NOMO-1 (cell line): ENCODE measurements around the gene ZNF445.
"Not testable (repeated sequence)": the region's sequence is repeated elsewhere in the genome, so short reads cannot be mapped to it uniquely, and the experiment has no call there.

Experiments used
- DNase-seq, 2 experiments: peaks; one replicate each; lab custom pipeline; 2025; ENCODE audit not compliant: unreplicated experiment in 2 of 2; lab: John Stamatoyannopoulos, UW

The ZNF445 gene

GRCh38 chr3:44476963-44477311, 533 bp downstream of the ZNF445 start:
- peak in 1 of 2 experiments; percentile 38 for DNase-seq

- DNase-seq, result peak; percentile 20 to 21
These were observed 1.3 kb downstream of the ZNF445 start for GRCh38 chr3:44476181-44476611.

- DNase-seq, result not testable (repeated sequence)
These were observed 2.6 kb downstream of the ZNF445 start for GRCh38 chr3:44474886-44475285.

GRCh38 chr3:44470430-44470829, 7.0 kb downstream of the ZNF445 start:
- DNase-seq, result no peak

- no peak for DNase-seq
These were observed 7.6 kb downstream of the ZNF445 start for GRCh38 chr3:44469914-44470313.

GRCh38 chr3:44468572-44469520, 8.6 kb downstream of the ZNF445 start:
- no peak for DNase-seq

- DNase-seq, result not testable (repeated sequence)
These were observed 9.4 kb downstream of the ZNF445 start for GRCh38 chr3:44468099-44468537.

- no peak for DNase-seq
These were observed 10.2 kb downstream of the ZNF445 start for GRCh38 chr3:44467241-44467640.

- DNase-seq, result not testable (repeated sequence)
These were observed 12.6 kb downstream of the ZNF445 start for GRCh38 chr3:44464920-44465319.

GRCh38 chr3:44464509-44464908, 13.0 kb downstream of the ZNF445 start:
- no peak for DNase-seq

- DNase-seq, result not testable (repeated sequence)
These were observed 17.4 kb downstream of the ZNF445 start for GRCh38 chr3:44460050-44460449.

- DNase-seq, result no peak
These were observed 22.2 kb downstream of the ZNF445 start for GRCh38 chr3:44455318-44455717.

GRCh38 chr3:44454258-44454657, 23.2 kb downstream of the ZNF445 start:
- DNase-seq, result no peak

GRCh38 chr3:44451441-44451840, 26.0 kb downstream of the ZNF445 start:
- DNase-seq, result no peak

GRCh38 chr3:44446929-44447328, 30.5 kb downstream of the ZNF445 start:
- DNase-seq, result no peak

- no peak for DNase-seq
These were observed 31.7 kb downstream of the ZNF445 start for GRCh38 chr3:44445786-44446185.

- DNase-seq, result no peak
These were observed 32.4 kb downstream of the ZNF445 start for GRCh38 chr3:44444896-44445691.

- DNase-seq, result no peak
These were observed 33.0 kb downstream of the ZNF445 start for GRCh38 chr3:44444437-44444836.

- no peak for DNase-seq
These were observed 34.7 kb downstream of the ZNF445 start for GRCh38 chr3:44442596-44443309.

GRCh38 chr3:44439499-44440295, 37.8 kb downstream of the ZNF445 start:
- DNase-seq, result peak; percentile 94 to 99
